GM21381 (cell line): ENCODE data around the gene A1BG.
A peak's percentile ranks its signal among the peaks of the same experiment; 100 is the strongest.
"Not testable (repeated sequence)": the region's sequence is repeated elsewhere in the genome, so short reads cannot be mapped to it uniquely, and the experiment has no call there.

Source experiments
- ATAC-seq: cut with Tn5 transposase; IDR thresholded peaks from one replicate; pipeline ENCODE4 v1.9.1; 2021; ENCODE audit warnings: mild to moderate bottlenecking, moderate library complexity; ENCODE audit not compliant: unreplicated experiment

A1BG gene

GRCh38 chr19:58338825-58339558 is 14.3 kb downstream of the A1BG start:
- ATAC-seq: no peak

DNA sequence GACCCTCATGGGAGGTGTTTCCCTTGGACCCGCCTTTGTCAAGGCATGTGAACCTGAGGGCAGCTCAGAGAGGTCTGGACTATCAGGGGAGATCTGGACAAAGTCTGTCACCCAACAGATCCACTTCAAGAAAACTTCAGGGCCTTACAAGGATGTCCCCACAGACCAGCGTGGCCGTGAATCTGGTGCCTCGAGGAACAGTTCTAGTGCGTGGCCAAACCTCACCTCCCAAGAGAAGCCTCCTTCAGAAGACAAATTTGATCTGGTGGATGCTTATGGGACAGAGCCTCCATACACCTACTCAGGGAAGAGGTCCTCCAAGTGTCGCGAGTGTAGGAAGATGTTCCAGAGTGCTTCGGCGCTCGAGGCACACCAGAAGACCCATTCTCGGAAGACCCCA is 15.0 kb downstream of the A1BG start:
- no peak for ATAC-seq

DNA sequence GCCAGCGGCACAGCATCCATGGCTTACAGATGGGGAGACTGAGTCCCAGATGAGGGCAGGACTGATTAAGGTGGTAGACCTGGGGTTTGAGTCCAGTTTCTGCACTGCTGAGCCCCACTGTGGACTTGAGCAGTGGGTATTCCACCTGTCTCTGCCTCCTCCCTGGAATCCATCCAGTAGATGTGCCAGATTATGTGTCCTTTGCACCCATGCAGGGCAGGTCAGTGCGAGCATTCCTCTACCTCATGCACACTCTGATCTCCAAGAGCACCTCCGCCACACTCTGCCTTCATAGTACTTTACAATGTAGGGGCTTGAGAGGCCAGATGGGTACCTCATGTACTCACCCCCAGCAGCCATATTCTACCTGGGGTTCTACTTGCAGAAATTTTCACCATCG is 16.5 kb downstream of the A1BG start:
- no peak for ATAC-seq

GRCh38 chr19:58336216-58336615 is 17.1 kb downstream of the A1BG start:
- ATAC-seq: no peak

GRCh38 chr19:58335630-58336029 is 17.7 kb downstream of the A1BG start:
- ATAC-seq: no peak

DNA sequence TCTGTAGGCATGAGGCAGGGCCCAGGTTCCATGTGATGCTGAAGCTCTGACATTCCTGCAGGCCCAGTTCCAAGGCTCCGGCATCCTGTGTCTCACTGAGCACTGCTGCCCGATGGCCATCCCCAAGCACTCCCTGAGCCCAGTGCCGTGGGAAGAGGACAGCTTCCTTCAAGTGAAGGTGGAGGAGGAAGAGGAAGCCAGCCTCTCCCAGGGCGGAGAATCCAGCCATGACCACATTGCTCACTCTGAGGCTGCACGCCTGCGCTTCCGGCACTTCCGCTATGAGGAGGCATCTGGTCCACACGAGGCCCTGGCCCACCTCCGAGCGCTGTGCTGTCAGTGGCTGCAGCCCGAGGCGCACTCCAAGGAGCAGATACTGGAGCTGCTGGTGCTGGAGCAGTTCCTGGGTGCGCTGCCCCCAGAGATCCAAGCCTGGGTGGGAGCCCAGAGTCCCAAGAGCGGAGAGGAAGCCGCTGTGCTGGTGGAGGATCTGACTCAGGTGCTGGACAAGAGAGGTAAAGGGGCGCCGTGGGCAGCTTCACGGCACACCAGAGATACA is 18.5 kb downstream of the A1BG start:
- ATAC-seq: no peak

DNA sequence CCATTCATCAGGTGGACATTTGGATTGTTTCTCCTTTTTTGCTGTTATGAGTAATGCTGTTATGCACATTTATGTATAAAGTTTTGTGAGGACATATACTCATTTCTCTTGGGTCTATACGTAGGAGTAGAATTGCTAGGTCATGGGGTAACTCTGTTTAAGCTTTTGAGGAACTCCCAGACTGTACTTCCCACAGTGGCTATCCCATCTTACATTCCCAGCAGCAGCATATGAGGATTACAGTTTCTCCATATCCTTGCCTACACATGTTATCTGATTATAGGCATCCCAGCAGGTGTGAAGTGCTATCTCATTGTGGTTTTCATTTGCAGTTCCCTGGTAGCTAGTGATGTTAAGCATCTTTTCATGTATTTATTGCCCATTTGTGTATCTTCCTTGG is 20.6 kb downstream of the A1BG start:
- no peak for ATAC-seq

DNA sequence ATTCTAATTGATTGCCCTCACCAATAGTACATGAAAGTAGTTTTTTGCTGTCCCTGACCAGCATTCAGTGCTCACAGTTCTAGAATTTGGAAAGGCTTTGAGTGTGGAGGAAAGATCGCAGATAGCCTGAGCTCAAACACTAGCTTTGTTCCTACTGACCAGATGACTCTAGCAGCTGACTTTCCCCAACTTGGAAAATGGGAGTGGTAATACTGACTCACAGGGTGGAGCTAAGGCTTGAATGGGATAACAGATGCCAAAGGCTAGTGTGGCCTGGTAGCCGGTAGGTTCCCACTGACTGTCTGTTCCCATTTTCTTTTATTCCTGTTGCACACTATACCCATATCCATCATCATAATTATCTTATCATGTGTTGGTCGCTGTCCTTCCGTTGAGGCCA is 22.8 kb downstream of the A1BG start:
- no peak for ATAC-seq

DNA sequence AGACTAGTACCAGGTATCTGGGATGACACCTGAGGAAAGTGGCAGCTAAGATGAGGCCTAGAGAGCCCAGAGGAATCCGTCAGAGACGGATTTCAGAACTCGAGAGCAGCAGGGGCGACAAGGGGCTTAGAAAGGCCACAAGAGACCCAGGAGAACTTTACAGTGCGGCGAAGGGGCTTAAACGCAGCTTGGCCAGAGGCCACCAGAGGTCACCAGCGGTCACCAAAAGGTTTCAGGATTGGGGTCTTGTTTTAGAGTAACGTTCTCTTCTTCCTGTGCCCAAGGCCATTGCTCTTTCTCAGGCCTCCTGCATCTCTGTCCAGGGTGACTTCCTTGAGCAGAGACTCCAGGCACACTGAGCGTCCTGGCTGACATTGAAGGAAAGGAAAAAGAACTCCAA is 24.3 kb downstream of the A1BG start:
- ATAC-seq: no peak

DNA sequence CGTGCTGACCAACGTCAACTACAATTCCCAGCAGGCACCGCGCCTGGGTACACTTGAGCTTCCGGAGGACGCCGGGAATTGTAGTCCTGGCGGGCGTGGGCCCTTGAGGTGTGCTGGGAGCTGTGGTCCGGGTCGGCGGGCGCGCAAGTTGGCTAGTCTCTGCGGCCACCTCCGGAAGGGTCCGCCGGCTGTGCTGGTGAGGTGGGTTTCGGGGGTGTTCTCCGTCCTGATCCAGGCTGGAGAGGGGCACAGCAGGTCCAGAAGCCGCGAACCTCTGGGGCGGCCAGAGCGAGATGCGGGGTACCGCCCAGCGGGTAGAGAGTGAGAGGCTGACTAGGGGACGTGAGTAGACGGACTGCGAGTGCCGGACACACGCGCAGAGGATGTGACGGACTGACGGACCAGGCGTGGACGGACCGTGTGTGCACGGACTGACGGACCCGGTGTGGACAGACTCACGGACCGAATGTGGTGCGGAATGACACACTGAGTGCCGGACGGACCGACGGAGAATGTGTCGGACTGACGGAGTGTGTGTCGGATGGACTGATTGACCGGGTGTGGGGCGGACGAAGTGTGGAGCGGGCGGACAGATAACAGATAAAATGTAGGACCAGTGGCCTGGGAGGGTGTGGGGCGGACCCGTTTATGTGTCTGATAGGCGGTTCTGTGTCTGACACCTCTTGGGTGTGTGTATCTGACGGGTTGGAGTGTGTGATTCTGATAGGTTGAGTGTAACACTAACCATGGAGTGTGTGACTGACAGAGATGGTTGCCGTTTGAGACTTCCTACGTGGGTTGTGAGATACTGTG is 26.2 kb downstream of the A1BG start, which contains the start of gene ZSCAN22:
Gene ZSCAN22 (plus strand): TSS at position 81 of the 813 bp plus-strand sequence. CDS start 7,809 bp downstream, outside the sequence.
- peak; percentile 86 for ATAC-seq

DNA sequence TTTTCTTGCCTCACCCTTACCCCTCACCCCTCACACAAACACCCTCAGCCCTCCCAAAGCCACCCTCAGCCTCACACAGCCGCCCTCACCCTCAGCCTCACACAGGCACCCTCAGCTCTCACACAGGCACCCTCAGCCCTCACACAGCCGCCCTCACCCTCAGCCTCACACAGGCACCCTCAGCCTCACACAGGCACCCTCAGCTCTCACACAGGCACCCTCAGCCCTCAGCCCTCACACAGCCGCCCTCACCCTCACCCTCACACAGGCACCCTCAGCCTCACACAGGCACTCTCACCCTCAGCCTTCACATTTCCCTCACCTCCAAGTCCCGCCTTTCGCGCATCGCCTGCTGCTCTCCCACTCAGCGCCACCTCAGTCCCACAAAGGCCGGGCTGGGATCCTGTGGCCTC is 26.8 kb downstream of the A1BG start:
- ATAC-seq: no peak

GRCh38 chr19:58325311-58326022 is 27.8 kb downstream of the A1BG start:
- ATAC-seq: no peak

DNA sequence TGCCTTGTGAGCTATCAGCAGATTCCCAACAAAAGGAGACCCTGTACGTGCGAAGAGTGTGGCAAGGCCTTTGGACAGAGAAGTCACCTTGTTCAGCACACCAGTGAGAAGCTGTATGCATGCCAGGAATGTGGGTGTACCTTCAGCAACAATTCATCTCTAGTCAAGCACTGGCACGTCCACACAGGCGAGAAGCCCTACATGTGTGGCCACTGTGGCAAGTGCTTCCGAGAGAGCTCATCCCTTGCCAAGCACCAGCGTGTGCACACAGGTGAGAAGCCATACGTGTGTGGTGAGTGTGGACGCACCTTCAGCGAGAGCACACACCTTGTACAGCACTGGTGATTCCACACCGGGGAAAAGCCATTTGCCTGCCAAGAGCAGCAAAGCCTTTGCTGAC is 34.1 kb downstream of the A1BG start:
- ATAC-seq: no peak

DNA sequence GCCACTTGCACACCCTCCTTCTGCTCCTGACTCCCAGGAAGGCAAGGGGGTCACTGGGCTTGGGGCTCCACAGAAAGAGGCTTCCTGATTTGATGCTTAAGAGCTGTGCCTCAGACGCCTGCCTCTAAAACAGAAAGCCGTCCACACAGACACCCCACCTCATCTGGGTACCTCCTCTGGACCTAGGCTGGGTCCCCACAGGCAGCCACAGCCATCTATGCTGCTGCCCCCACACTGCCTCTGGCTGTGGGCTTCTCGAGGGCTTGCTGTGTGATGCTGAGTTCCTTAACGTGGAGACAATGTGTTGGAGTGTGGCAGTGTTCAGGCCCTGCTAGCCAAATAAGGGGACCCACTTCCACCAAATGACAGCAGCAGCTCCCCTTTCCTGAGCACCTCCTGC is 35.0 kb downstream of the A1BG start:
- ATAC-seq: no peak

DNA sequence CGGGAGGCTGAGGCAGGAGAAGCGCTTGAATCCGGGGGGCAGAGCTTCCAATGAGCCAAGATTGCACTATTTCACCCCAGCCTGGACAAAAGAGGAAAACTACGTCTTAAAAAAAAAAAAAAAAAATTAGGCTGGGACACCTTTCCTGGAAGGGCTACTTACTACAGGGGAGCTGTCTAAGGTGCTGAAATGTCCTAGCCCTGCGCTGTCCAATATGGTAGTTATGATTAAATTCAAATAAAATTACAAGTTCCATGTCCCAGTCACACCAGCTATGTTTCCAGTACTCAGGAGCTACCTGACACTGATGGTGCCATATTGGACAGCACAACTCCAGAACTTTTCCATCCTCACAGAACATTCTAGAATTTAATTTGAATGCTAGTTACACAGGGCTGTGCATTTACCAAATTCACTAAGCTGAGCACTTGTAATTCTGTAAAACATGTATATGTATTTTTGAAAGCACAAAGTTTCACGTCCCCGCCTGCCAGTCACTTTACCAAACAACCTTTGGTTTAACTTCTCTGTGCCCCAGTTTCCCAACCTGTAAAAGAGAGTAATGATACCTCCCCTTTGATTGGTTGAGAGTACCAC is 35.7 kb downstream of the A1BG start:
- ATAC-seq: no peak

GRCh38 chr19:58315580-58315979 is 37.7 kb downstream of the A1BG start:
- no peak for ATAC-seq

DNA sequence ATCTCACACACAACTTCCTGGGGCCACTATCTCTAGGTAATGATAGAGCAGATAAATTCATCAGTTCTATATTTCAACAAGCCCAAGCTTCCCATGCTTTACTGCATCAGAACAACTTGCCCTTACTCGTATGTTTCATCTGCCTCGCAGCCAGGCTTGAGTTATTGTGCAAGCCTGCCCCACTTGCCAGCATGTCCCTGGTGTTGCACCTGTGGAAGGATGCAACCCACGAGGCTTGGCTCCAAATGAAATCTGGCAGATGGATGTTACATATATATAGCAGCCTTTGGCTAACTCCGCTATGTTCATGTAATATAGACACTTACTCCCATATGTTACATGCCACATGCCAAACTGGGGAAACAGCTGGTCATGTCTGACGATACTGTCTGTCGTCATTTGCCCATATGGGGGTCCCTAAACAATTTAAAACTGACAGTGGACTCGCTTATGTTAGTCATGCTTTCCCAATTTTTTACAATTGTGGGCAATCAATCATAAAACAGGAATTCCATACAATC is 41.9 kb downstream of the A1BG start:
- no peak for ATAC-seq

DNA sequence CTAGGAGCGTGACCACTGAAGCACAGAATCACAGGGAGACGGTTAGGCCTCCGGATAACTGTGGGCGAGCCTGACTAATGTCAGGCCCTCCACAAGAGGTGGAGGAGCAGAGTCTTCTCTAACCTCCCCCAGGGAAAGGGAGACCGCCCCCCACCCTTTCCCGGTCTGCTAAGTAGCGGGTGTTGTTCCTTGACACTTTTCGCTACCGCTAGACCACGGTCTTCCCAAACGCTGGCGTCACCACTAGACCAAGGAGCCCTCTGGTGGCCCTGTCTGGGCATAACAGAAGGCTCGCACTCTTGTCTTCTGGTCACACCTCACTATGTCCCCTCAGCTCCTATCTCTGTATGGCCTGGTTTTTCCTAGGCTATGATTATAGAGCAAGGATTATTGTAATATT is 42.6 kb downstream of the A1BG start:
- not testable (repeated sequence) for ATAC-seq

- ATAC-seq: no peak
Observed at GRCh38 chr19:58307736-58308135, 45.6 kb downstream of the A1BG start.

GRCh38 chr19:58305932-58306323 is 47.4 kb downstream of the A1BG start:
- ATAC-seq: no peak
